ENCODE data around the gene ERCC5.

Gene ERCC5

DNA sequence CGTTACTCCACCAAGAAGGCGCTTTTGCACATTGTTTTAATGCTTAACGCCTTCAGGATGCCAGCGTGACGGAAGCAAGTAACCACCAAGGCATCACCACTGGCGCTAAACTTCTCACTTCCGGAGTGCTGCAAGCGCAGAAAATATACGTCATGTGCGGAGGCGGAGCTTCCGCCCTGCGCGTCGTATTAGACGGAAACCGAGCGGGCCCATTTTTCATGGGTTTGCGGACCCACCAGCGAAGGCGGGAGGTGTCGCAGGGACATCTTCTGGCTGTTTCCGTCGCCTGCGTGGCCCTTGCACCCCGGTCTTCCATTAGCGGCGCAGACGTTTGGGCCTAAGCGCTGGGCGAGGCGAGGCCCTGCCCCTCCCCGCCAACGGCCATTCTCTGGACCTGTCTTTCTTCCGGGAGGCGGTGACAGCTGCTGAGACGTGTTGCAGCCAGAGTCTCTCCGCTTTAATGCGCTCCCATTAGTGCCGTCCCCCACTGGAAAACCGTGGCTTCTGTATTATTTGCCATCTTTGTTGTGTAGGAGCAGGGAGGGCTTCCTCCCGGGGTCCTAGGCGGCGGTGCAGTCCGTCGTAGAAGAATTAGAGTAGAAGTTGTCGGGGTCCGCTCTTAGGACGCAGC lies at the start of gene ERCC5:
TSS of gene ERCC5 (plus strand) at position 403 of the 631 bp plus-strand sequence. CDS start 235 bp downstream, outside the sequence.
- peak; percentile 97 for DNase-seq

DNA sequence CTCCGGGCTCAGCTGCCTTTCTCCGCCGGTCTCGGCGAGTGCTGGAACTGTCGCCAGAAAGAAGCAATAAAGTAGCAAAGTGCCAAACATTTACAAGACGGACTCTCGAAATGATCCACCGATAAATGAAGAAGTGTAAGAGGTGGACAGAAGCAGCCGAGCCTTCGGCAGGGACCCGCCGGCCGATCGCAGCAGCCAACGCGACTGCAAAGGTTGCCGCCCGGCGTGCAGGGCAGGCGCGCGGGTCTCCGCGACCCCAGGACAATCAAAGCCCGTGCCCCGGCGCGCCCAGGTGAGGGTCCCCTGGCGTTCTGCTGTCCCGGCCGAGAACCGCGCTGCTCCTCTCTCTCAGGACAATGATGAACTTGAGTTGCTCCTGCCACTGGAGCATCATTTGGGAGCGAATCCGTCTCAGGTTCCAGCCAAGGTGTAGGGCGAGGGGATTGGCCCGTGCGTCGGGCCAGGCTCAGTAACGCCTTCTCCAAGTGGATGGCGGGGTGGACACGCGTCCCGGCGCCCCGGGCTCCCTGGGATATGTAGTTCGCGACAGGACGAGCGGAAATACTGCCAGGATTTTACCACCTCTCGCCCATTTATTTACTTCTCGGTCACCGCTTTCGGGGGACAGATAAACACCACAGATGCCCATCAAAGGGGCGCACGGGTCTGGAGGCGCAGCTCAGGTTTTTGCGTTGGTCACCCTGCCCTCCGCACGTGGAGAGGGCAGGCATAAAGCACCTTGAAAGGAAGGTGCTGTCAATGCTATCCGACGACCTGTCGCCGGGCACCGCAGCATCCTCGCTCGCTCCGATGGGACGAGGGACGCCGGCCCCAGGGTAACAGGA lies 47.0 kb upstream of the ERCC5 start, which contains the start of the genes BIVM and POGLUT2:
TSS of gene BIVM (plus strand) at position 539 of the 845 bp plus-strand sequence. CDS start 8,149 bp downstream, outside the sequence.
TSS of gene POGLUT2 (minus strand) at position 396 of the 845 bp plus-strand sequence. CDS start at position 90, 306 bp downstream.
- DNase-seq = peak; percentile 96

GRCh38 chr13:102799426-102800144 lies 46.2 kb upstream of the ERCC5 start:
- DNase-seq = peak; percentile 4

DNA sequence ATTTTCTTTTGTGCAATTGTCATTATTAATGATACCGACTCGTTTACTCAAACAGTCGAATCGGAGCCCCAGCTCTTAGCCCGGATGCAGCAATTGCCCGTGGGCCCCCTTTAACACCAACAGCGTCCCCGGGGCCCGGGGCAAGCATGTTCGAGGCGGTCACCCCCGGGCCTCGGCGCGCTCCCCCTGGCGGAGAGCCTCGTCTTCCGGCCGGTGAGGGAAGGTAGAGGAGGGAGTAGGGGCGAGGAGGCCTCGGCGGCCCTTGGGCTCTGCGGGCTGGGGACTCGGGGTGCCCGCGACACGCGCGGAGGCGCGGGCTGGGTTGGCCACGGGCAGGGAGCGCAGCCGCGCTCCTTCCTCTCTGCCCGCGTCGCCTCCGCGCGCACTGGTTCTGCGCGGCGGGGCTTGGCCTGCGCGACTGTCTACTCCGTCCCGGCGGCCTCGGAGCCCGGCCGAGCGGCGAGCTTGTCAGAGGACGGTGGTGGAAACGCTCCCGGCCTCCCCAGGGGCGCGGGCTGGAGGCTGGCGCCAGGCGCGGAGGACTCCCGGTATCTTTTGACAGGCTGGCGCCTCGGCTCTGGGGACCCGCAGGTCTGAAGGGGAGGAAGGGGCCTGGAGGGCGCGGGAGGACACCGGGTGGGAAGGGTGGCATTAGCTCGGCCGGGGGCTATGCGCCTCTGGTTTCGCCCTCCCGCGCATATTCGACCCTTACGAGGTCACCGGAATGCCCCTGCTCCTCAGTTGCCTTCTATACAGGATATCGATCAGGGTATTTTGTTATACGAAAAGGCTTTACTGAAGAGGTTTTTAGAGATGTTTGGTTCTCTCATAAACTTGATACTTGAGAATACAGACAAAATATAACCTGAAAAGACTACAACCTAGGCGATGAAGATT lies 45.4 kb upstream of the ERCC5 start:
- peak; percentile 91 for DNase-seq

GRCh38 chr13:102805680-102806079 lies 40.2 kb upstream of the ERCC5 start:
- DNase-seq = no peak

- DNase-seq = no peak
Measured at GRCh38 chr13:102807699-102808098, 38.1 kb upstream of the ERCC5 start.

- DNase-seq = no peak
Measured at GRCh38 chr13:102812611-102813287, 33.1 kb upstream of the ERCC5 start.

GRCh38 chr13:102814025-102814607 lies 31.7 kb upstream of the ERCC5 start:
- peak; percentile 15 for DNase-seq

- no peak for DNase-seq
Measured at GRCh38 chr13:102814793-102815192, 31.0 kb upstream of the ERCC5 start.

GRCh38 chr13:102815788-102816187 lies 30.0 kb upstream of the ERCC5 start:
- no peak for DNase-seq

- no peak for DNase-seq
Measured at GRCh38 chr13:102816708-102817107, 29.1 kb upstream of the ERCC5 start.

- no peak for DNase-seq
Measured at GRCh38 chr13:102817241-102817640, 28.6 kb upstream of the ERCC5 start.

DNA sequence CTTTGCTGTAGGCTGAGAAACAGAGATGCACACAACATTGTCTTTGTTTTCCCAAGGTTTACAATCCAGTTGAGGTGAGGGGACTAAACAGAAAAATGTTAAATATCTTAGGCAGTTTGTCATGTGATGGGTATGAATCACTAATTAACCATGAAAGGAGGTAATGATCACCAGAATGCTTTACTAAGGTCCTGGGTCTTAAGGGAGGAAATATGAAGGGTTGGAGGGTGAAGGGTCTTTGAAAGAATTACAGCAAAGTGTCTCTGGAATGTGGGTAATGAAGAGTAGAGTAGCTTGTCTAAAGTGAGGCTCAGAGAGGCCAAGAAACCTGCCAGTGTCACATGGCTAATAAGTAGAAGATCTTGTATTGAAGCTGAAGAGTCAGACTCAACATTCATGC lies 27.9 kb upstream of the ERCC5 start:
- DNase-seq = no peak

- no peak for DNase-seq
Measured at GRCh38 chr13:102825400-102825799, 20.4 kb upstream of the ERCC5 start.

DNA sequence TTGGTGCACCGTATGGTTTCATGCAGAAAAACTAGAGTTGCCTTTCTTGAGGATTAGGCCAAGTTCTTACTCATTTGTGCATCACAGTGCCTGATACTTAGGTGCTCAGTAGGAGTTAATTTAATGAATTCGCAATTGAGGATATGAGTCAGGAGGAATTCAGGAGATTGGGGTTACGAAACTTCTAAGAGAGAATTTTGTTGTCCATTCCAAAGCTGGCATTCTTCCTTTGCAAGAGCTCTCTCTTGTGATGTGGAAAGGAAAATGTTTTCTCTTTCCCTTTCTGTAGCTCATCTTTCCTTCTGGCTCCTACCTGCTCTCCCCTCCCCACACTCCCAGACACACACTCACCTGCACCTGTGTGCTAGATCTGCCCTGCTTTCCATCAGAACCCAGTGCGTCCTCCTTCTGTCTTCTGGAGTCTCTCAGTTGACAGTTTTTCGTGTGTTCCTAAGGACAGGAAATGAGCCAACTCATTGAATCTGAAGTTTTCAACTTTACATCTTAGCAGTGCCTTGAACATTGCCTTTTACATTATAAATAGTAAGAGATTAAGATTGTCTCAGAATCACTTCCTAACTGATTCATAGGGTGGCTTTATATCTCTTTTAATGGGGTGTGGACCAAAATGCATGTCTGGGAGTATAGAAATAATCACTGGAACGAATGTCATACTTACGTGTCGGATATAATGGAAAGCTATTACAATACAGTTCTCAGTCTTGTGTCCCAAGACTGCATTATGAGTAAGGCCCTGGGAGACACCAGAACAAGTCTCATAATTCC lies 19.7 kb upstream of the ERCC5 start:
- no peak for DNase-seq

GRCh38 chr13:102830646-102831045 lies 15.2 kb upstream of the ERCC5 start:
- no peak for DNase-seq

- no peak for DNase-seq
Measured at GRCh38 chr13:102836471-102836870, 9.4 kb upstream of the ERCC5 start.

GRCh38 chr13:102838273-102838672 lies 7.6 kb upstream of the ERCC5 start:
- DNase-seq = no peak

DNA sequence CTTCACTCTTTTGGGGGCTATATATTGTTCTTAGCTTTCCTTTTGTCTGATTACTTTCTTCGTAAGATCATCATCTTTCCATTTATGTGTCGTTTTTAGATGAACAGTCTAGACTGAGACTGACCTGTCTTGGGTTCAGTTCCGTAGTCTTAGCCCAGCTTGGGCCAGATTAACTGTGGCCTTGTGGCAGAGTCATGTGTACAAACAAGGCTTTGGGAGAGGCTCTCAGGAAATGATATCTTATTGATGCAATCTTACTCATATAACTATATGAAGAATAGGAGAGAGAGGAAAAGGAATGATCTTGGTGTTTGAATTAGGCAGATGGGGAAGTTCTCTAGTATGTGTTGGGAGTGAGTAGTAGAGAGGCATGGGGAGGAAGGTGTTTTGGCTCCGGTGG lies 6.8 kb upstream of the ERCC5 start:
- no peak for DNase-seq

DNA sequence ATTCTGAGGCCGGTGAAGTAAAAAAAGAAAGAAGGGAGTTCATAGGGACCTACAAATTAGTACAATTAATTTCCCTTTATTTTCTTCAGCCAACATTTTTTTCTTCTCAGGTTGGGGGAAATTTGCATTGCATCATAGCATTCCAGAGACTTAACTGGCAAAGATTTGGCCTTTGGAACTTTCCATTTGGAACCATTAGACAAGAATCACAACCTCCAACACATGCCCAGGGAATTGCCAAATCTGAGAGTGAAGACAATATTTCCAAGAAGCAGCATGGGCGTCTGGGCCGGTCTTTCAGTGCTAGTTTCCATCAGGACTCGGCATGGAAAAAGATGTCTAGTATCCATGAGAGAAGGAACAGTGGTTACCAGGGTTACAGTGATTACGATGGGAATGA lies 6.4 kb upstream of the ERCC5 start:
- no peak for DNase-seq

GRCh38 chr13:102845289-102845629 lies 573 bp upstream of the ERCC5 start:
- DNase-seq = no peak

Data from activated CD4-positive, alpha-beta T cell treated with anti-CD3 and anti-CD28 coated beads, Interleukin-10, Interleukin-2, amounts not matched to agents 100 ng/mL and 50 ng/mL, durations not matched to agents 16 hours and 8 hours (primary cell).